ENCODE results near the gene NEU4. TPM values are rescaled to one million over a fixed set of nuclear protein-coding genes. Genes with fewer than 3 reads are reported as not detected.

The NEU4 gene
- total RNA-seq, 2 donors from 2014 or later: 0.16 to 0.38 TPM

Other genes with a start within 250 kb of the NEU4 start
- 10 to 100 TPM; 73.3 to 74.4 TPM for gene THAP4, start 172.0 kb upstream of the NEU4 start, total RNA-seq
- gene ATG4B, start 171.5 kb upstream of the NEU4 start, total RNA-seq: 10 to 100 TPM; 43.0 to 49.4 TPM
- gene DTYMK, start 122.4 kb upstream of the NEU4 start, total RNA-seq: 10 to 100 TPM in 1 of 2 donors, 1 to 10 TPM in 1; 9.8 to 14.3 TPM
- gene ING5, start 107.2 kb upstream of the NEU4 start, total RNA-seq: 10 to 100 TPM; 17.4 to 20.1 TPM
- gene D2HGDH, start 74.6 kb upstream of the NEU4 start, total RNA-seq: 10 to 100 TPM; 14.6 to 16.9 TPM
- under 1 TPM in 1 of 2 donors, not detected in 1; 0.44 TPM for gene GAL3ST2, start 32.4 kb upstream of the NEU4 start, total RNA-seq
- 1 to 10 TPM; 1.2 to 1.5 TPM for gene PDCD1, start 49.7 kb downstream of the NEU4 start, total RNA-seq
- gene RTP5, start 60.5 kb downstream of the NEU4 start, total RNA-seq: under 1 TPM in 1 of 2 donors, not detected in 1; 0.12 TPM

All from left cardiac atrium (tissue), 2 donors.